GM13977 (cell line): ENCODE data around the gene RAC2.
A peak's percentile ranks its signal among the peaks of the same experiment; 100 is the strongest.

Experiments used
- DNase-seq: peaks from one replicate; pipeline ENCODE4 v3.0.0; 2012; ENCODE audit warnings: low spot score
- in situ Hi-C: fragments of 300-500 bp; cut with MboI; formaldehyde crosslinking; loops from one replicate; pipeline ENCODE4 v1.12.0; 2022; ENCODE audit warnings: low sequenced_read_pairs, low pct_unique_long_range_greater_than_20kb, mixed read lengths, inconsistent platforms; ENCODE audit not compliant: unreplicated experiment
- TF ChIP-seq, protein P1 (sequence below): IDR thresholded peaks from 2 replicates; pipeline ENCODE4 v1.5.1; 2012; ENCODE audit warnings: mild to moderate bottlenecking, control low read depth; ENCODE audit not compliant: insufficient read depth; ENCODE audit errors: extremely low read depth, missing control alignments

The RAC2 gene

DNA sequence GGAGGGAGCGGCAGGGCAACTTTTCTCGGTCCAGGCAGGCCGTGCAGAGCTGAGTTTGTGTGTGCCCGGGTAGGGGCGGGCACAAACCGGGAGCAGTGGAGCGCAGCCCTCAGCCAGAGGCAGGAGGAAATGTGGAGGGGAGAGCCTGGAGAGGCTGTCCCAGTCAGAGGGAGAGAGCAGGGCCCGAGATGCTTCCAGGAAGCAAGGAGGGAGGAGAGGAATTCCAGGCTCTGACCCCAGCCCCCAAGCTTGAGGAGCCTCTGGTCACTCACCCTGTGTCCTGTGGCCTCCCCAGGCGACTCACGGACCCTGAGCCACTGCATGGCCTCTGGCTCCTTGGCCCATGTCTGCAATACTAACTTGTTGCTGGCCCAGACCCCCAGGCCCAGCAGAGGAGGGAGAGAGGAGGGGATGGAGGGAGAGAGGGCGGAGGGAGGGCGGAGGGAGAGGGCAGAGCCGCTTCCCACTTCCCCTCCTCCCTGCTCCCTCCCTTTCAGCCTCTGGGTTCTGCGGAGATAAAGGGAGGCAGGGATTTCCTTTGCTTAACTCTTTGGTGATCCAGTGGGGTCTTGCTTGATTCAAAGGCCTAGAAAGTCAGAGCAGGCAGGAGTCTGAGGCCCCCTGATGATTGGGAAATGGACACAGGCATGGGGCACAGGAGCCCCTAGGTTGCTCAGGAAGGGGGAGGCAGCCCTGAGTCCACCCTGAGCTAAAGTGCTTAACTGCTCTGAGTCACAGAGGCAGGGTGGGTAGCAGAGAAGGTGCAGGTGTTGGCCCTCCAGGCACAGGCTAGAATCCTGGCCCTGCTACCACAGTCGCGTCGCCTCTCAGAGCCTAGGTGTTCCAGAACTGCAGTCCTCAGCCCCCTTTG, 55.9 kb downstream of the RAC2 start, which contains the start of gene C1QTNF6:
Gene C1QTNF6, minus strand, starts transcription at position 357 of the 871 bp plus-strand sequence. Its CDS starts 34 bp downstream, at position 323.
- TF ChIP-seq, protein P1, sequence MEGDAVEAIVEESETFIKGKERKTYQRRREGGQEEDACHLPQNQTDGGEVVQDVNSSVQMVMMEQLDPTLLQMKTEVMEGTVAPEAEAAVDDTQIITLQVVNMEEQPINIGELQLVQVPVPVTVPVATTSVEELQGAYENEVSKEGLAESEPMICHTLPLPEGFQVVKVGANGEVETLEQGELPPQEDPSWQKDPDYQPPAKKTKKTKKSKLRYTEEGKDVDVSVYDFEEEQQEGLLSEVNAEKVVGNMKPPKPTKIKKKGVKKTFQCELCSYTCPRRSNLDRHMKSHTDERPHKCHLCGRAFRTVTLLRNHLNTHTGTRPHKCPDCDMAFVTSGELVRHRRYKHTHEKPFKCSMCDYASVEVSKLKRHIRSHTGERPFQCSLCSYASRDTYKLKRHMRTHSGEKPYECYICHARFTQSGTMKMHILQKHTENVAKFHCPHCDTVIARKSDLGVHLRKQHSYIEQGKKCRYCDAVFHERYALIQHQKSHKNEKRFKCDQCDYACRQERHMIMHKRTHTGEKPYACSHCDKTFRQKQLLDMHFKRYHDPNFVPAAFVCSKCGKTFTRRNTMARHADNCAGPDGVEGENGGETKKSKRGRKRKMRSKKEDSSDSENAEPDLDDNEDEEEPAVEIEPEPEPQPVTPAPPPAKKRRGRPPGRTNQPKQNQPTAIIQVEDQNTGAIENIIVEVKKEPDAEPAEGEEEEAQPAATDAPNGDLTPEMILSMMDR, result no peak
- DNase-seq, result no peak
- in situ Hi-C loops, result no loop called here

DNA sequence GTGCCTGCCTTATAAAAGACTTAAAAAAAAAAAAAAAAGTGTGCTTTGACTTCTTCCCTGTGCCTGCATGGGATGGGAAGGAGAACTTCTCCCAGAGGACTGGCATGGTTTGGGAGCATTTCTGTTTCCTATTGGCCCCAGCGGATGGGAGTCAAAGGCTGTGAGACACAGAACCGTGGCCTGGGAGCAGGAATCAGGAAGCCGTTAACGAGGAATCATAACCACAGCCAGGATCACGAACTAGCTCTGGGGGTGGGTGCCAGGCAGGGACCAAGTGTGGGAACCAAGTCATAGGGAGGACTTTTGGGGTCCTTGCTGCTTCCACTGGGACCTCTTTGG, 56.5 kb downstream of the RAC2 start:
- TF ChIP-seq, protein P1, result no peak
- no peak for DNase-seq
- in situ Hi-C loops, result no loop called here

DNA sequence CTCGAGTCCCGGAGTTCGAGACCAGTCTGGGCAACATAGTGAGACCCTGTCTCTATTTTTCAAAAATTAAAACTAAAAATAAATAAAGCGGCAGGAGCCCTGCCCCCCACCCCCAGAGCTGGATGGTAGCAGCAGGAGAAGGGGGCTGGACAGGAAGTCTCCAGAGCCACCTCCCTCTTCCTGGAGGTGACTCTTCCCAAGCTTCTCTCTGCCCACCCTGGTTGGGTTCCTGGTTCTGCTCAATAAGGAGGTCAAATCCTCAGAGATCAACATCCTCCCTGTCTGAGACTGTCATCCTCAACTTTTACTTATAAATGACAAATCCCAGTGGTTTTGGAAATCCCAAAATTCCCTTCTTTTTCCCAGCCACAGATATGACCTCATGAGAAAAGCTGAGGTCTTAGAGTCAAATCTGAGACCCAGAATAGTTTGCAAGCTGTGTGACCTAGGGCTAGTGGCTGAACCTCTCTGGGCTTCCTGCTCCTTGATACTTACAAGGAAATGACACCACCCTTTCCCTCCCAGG, 57.0 kb downstream of the RAC2 start:
- in situ Hi-C loops, result no loop called here
- TF ChIP-seq, protein P1, result no peak
- DNase-seq, result no peak

DNA sequence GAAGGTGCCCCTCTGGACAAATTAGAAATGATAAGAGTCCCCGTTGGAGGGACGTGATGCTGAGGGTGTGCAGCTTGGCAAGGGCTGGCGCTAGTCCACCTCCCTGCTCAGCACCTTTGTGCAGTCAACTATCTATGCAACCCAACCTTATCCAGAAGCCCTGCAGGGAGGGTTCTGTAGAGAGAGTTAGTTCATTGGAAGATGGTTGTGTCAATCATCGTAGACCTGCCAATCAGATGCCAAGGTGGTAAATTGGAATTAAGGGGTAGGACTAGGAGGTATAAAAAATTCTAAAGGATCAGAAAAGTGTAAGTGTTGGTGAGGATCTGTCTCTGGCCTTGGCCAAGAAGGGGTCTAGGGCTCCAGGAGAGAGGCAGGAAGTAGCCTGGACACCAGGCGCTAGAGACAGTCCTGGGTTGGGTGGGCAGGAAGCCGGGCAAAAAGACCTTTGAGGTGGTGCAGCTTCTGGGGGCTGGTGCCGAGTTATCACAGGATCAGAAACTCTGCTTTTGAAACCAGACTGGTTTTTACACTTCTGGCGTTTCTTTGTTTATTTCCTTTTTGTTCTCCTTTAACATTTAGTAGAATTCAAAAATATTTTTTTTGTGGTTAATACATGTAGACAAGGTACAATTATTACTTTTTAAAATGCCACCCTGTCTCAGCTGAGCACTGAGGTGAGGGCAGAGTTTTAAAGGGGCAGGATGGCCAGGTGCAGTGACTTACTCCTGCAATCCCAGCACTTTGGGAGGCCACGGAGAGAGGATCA, 57.7 kb downstream of the RAC2 start:
- DNase-seq, result peak; percentile 86
- TF ChIP-seq, protein P1, result no peak
- in situ Hi-C loops, result no loop called here

DNA sequence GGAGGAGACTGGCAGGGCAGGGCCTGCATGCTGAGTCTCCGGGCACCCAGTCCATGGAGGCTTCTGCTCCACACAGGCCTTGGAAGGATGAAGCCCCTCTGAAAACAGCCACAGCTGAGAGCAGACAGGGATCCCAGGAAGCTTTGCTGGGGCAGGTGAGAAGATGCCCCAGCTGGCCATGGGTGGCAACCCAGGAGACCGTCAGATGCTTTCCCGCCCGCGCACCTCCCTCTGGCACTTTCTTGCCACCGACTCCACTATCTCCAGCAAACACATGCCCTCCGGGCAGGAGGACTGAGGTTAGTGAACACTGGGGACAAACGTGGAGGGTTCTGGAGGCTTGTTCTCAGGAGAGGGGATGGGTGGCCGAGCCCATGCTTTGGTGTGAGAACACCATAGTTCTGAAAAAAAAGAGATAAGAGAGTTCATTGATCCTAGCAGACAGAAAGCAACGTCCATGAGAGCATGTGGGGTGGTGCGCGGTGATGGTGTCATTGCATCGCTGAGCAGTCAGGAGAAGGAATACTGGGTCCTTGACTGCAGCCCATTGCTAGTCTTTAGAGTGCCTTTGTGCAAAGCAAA, 58.3 kb downstream of the RAC2 start:
- in situ Hi-C loops, result no loop called here
- TF ChIP-seq, protein P1, result no peak
- DNase-seq, result no peak

DNA sequence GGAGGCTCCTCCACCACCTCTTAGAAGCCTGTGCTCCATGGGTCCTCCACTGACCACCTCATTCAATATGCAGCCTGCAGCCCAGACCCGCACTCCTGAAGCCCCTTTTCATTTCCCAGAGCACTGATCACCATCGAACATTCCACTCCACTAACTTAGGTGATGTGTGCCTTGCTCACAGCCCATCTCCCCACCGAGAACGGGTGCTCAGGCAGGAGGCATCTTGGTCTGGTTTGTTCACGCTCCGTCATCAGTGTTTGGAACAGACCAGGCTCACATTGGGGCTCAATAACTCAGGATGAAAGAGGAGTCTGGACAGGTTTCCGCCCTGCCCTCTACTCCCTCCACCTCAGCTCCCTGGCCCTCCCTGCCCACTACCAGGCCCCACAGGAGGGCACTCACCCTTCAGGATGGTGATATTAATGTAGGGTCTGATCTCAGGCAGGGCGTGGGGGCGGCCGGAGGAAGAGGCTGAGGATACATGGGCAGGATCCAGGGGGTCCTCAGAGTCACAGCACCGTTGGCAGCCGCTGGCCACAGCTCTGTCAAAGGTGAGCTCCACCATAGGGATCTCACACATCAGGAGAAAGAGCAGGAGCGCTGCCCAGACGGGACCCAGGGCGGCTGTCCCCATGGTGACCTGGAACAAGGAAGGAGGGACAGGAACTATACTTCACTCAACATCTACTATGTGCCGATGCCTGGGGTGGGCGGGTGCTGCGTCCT, 59.1 kb downstream of the RAC2 start:
- in situ Hi-C loops, result no loop called here
- TF ChIP-seq, protein P1, result no peak
- DNase-seq, result no peak
